SKM-1 (cell line): ENCODE data around the gene NOVA2.

Experiments
- DNase-seq: peaks from one replicate; lab custom pipeline; 2025; ENCODE audit not compliant: unreplicated experiment; lab: John Stamatoyannopoulos, UW

The NOVA2 gene, protein sequence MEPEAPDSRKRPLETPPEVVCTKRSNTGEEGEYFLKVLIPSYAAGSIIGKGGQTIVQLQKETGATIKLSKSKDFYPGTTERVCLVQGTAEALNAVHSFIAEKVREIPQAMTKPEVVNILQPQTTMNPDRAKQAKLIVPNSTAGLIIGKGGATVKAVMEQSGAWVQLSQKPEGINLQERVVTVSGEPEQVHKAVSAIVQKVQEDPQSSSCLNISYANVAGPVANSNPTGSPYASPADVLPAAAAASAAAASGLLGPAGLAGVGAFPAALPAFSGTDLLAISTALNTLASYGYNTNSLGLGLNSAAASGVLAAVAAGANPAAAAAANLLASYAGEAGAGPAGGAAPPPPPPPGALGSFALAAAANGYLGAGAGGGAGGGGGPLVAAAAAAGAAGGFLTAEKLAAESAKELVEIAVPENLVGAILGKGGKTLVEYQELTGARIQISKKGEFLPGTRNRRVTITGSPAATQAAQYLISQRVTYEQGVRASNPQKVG

DNA sequence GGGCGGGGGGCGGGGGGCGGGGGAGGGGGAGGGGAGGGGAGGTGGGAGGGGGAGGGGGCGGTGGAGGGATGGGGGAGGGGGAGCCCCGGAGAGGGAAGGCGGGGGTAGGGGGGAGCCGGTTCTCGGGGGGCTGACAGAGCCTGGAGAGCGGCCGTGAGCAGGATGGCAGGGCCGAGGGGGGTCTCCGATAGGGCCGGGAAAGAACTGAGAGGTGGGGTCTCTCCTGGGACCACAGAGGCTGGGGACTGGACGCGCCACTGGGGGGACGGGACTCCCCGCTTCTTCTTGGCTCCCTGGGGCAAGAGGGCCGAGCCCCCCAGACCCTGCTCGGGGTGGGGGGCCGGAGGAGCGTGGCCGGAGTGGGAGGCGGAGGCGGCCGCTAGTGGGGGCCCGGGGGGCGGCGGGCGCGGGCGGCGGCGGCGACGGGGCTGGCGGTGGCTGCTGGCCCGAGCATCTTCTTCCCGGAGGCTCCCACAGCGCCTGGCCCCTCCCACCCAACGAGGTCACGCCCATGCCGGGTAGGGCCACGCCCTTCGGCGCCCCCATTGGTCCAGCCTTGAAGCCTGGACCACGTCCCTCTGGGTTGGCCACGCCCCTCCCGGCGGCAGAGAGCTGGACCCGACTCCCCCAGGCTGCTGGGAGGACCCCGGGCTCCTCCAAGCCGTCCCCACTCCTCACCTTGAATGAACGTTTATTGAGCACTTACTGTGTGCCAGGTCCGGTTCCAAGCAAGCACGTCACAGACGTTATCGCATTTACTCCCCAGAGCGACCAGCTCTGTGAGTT is at the start of gene NOVA2:
NOVA2 (minus strand) TSS at position 313 of the 786 bp plus-strand sequence. CDS start 514 bp downstream, outside the sequence.
- no peak for DNase-seq

DNA sequence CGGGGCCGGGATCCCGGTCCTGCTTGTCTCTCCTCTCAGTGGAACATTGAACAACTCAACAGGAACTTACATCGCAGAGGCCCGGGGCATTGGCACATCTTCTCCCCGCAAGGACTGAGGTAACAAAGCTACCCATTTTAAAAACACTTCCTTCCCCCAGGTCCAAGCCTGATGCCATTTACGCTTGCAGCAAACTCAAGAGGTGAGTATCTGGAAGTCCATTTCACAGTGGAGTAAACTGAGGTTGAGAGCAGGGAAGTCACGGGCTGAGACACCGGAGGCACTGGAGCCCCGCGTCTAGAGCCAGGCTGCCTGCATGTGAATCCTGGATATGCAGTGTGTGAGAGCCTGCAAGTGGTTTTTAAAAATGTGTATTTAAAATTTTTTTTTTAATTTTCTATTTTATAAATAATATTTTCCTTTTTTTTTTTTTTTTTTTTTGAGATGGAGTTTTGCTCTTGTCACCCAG is 49.7 kb upstream of the NOVA2 start:
- no peak for DNase-seq

DNA sequence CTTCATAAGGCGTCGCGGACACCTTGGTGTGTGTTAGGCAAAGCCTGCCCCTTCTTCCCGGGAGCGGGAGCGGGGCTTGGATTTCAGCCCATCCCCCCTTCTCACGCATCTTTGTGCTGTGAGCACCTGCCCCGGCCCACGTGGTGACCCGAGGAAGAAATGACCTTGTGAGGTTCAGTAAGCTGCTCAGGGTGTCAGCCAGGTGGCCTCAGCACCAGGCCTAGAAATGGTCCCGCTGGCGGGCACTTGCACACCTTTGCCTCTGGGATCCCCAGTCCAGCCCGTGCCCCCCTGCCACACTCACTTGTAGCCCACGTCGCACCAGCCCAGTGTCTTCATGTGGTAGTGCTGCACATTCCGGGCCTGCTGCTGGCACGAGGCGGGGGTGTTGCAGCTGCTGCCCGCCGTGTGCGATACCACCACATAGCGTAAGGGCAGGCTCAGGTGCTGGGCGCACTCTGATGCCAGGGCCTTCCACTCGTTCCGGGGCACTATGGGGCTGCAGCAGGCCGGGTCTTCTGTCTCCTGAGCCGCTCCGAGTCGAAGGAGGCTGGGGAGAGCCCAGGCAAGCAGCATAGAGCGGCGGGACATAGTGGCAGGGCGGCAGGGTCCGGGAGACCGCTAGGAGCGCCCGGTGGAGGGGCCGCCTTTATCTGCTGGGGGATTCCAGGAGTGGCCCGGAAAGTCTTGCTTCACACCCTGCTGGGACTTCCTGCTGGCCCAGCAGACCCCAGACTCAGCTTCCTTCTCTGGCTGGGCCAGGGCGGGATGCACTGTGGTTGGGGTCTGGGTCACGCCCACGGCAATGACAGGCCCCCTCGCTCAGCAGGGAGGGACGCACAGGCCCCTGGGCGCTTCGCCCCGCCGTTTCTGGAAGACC is 49.0 kb upstream of the NOVA2 start, which contains the start of gene PGLYRP1:
PGLYRP1 (minus strand) TSS at position 623 of the 880 bp plus-strand sequence; CDS start at position 591, 32 bp downstream.
- DNase-seq: no peak

DNA sequence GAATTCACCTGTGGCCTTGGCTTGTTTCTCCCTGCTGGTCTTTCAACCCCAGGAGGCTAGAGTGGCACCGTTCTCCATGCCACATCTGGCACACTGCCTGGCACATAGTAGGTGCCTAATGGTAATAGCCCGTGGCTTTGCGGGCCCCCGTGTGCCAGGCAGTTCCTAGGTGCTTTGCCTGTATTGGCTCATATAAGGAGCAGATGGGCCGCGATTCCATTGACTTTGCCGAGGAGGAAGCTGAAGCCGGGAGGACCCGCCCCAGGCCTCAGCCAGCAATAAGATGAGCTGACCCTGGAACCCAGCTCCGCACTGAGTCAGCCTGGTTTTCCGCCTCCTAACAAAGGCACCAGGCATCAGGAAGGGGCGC is 48.4 kb upstream of the NOVA2 start:
- no peak for DNase-seq

DNA sequence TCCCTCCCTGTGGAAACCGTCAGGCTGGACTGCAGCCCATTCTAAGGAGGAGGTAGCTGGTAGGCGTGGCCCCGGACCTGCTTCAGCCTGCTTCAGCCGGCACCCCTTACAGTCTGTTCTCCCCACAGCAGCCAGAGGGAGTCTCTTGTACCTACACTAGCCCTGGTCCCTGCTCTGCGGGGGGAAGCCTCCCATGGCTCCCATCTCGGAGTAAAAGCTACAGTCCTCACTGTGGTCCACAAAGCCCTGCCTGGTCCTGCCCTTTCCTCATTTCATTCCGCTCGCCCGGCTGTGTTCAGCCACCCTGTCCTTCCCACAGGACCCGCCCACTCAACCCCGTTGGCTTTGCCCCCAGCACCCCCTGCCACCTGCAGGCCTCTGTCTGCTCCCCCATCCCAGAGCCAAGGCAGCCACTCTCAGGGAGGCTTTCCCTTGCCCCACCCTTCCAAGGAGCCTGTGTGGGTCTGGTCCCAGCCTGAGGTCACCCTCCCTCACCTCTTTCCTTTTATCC is 47.9 kb upstream of the NOVA2 start:
- DNase-seq: no peak

DNA sequence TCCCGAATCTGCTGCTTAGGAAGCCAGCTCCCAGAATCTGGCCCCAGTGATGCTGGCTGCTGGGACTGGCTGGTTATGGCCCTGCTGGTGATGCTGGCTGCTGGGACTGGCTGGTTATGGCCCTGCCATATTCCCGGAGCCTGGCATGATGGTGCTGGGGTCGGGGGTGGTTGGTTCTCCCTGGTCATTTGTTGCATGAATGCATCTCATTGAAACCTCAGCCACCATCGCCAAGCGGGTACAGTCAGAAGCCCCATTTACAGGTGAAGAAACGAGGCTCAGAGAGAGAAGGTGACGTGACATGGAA is 47.1 kb upstream of the NOVA2 start:
- DNase-seq: no peak

DNA sequence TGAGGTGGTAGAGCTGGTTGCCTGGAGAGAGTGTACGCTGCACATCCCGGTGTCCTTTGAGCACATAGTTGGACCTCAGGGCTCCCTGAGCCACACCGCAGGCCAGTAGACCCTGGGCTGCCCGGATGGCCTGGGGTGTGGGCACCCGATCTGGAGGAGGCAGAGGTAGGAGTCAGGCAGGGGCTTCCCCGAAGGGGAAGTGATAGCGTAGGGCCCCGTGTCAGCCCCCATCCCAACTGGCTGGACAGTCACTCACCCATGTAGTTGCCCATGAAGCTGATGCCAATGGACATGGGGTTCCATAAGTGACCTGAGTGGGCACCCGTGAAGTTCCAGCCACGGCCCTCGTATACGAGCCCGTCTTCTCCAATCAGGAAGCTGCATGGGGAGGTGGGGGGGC is 45.6 kb upstream of the NOVA2 start:
- no peak for DNase-seq

DNA sequence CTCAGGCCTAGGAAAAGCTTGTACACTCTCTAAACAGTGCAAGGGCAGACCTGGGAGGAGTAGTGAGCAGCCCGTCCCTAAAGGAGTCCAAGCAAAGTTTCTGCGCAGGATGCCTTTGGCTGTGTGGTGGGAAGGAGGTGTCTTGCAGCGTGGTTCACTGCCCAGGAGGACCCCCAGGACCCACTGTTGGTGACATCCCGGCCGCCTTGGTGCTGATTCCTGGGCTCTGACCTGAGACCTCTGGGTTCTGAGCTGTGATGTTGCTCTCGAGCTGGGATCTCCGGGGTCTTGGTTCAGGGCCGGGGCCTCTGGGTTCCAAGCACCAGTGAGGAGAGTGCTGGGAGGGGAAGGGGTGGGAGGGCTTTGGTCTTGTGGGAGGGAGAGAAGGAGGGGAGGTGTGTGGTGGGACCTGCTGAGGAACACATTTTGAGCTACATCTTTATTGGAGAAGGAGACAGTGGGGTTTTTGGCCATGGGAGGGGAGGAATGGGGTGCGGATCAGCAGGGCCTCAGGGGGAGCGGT is 45.1 kb upstream of the NOVA2 start:
- DNase-seq: no peak

DNA sequence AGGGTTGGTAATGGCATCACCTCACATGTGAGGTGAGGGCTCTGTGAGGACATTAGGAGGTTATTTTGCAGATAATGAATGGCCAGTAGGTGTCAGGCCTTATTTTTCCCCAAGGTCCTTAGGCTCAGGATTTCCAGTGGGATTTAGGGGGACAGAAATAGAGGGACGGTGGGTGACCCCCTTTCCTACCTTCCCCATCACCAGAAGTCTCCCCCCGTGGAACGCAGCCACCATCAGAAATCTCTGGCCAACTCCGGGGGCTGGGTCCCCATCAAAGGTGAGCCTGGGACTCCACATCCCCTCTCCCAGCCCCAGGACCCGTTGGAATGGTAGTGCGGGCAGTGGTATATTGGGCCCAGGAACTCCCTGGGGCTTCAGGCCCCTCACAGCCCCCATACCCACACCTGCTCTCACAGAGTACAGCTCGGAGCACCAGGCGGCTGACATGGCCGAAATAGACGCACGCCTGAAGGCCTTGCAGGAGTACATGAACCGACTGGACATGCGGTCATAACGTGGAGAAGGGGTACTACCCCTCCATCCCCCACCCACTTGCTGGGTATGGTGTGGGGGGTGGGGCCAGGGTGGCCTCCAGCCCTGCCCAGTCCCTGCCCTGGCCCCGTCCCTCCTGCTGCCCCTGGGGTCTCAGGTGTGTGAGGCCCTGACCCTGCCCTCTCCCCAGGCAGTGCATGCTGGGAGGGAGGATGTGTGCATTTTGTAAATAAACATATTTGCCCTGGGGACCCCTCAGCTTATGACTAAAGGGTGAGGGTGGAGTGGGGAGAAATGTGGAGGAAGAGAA is 44.4 kb upstream of the NOVA2 start:
- no peak for DNase-seq

DNA sequence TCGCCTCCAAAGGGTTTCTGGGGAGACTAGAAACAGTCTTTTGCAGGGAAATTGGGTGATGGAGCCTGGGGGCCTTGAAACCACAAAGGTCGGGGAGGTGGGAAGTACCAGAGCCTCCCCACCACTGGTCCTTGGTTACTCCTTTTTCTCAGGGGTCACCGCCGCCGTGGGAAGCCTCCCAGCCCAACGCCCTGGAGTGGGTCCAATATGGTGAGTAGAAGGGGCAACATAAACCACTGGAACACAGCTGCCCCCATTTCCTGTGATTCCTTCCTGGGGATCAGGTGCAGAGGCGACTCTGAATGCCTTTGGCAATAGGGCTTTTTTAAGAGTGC is 43.4 kb upstream of the NOVA2 start:
- DNase-seq: no peak

DNA sequence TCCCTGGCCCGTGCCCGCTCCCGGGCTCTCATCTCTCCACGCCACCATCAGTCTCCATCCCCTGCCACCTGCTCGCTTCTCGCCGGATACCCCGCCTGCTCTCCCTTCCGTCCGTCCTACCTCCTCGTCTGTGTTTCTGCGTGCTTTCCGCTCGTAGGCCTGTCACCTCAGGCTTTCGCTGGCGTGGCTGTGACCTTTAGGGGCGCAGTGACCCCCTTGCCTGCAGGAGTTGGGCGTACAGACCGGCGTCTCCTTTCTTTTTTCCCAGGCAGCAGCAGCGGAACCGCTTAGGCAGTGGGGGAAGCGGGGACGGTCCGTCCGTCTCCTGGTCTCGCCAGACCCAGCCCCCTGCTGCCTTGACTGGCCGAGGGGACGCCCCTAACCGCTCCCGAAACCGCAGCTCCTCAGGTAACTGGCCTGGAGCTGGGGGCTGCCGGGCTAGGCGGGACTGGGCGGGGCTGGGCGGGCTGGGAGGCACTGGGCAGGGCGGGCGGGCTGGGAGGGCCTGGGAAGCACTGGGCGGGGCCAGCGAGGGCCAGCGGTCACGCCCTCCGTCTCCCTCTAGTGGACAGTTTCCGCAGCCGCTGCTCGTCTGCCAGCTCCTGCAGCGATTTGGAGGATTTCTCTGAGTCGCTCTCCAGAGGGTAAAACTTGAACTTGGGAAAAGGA is 42.9 kb upstream of the NOVA2 start:
- DNase-seq: no peak

DNA sequence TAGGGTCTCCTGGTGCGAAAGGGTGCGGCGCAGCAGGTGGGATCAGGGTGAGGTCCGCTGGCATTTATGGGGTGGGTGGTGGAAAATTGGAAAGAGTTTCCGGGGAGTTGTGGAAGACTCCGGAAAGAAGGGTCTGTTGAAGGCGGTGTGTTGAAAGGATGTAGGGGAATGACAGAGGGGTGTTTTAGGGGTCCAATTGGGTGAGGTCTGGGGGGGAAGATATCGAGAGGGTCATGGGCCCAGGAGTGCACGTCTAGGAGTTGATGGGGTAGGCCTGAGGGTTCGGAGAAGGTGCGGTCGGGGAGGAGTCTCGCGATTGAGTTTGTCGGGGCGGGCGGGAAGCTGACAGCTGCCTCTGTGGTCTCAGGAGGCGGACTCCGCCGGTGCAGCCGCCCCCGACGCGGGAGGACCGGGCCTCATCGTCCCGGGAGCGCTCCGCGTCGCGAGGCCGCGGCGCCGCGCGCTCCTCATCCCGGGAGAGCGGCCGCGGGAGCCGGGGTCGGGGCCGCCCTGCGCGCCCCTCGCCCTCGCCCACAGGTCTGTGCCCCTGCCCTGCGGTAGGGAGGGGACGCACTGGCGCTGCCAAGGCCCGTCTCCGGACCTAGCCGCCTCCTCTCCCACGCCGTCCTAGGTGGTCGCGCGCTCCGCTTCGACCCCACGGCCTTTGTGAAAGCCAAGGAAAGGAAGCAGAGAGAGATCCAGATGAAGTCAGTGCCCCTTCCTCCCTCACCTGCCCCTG is 42.2 kb upstream of the NOVA2 start:
- no peak for DNase-seq

DNA sequence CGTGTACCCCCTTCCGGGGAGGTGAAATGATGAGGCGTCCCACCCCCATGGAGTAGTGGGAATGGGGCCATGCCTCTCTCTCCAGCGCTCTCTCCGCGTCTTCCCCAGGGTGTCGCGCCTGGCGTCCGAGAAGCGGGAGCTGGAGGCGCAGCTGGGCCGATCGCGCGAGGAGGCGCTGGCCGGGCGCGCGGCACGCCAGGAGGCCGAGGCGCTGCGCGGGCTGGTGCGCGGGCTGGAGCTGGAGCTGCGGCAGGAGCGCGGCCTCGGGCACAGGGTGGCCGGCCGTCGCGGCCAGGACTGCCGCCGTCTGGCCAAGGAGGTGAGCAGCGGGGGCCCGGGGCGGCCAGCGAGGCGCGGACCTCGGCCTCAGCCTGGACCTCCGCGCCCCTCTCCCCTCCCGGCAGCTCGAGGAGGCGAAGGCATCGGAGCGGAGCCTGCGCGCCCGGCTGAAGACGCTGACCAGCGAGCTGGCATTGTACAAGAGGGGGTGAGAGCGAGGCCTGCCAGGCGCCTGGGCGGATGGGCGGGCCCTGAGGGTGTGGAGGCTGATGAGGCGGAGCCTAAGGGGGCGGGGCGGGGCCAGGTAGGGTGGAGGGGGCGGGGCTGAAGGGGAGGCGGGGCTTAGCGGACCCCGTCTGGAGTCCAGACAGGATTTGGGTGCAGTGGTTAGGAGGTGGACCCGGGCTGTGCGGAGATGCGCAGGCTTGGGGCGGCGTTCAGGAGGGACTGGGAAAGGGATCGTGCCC is 41.4 kb upstream of the NOVA2 start:
- no peak for DNase-seq

DNA sequence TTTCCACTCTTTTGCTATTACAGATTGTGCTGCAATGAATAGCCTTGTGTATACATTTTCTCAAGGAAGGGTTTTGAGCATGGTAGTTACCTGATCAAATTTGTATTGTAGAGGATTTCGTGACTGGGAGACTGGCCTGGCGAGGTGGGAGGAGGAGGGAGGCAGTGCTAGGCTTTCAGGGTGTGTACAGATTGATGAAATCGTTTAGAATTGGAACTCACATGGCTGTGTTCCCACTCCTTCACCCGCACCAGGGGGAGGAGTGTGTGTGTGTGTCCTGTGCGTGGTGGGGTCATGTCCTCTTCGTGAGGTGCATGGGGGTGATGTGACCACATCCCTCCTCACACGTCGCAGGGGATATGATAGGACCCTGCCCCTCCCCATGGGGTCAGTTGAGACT is 40.9 kb upstream of the NOVA2 start:
- DNase-seq: no peak

DNA sequence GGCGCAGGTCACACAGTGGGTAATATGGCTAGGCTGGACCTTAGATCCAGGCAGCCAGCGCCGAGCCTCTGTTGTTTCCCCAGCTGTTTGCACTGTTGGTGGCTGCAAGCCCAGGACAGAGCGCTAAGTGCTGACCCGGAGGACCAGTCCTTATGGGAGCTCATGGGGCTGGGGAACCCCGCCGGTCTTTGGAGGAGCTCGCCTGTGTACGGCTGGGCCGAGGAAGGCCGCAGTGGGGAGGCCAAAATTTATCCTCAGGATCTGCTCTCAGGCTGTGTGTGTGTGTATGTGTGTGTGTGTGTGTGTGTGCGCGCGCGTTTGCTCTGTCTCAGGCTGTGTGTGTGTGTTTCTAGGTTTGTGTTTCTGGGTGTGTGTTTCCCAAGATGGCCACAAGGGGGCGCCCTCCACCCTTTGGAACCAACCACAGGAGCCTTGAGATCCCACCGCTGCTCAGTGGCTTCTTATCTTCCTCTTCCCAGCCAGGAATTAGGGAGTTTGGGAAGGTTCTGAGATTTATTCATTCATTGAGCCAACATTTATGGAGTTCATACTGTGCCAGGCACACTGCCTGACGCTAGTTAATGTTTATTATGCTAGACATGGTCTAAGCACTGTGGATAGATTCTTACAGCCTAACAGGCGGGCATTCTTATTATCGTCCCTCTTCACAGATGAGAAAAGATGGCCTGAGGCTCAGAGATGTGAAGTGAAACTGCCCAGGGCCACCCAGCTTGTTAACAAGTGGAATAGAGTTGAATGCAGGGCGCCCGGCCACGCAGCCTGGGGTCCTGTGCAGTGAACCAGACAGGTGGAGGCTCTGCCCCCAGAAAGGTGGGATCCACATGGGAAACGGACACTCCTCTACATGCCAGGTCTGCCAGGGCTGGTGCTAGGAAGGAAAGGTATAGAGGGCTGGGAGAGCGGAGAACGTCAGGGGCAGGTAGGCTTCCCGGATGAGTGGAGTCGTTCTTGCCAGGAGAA is 36.2 kb upstream of the NOVA2 start:
- no peak for DNase-seq

DNA sequence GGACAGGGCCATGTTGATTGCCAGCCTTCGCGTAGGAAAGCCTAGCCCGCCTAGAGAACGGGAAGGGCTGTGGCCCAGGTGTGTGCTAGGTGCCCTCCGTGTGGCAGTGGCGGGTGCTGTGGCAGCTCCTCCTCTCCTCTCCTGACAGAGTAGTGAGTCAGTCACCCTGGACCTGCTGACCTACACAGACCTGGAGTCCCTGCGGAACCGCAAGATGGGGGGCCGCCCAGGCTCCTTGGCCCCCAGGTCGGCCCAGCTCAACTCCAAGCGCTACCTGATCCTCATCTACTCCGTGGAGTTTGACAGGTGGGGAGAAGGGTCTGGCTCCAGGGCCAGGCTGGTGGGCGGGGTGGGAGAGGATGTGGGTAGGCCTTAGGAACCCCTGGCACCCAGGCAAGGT is 32.7 kb upstream of the NOVA2 start:
- DNase-seq: no peak

DNA sequence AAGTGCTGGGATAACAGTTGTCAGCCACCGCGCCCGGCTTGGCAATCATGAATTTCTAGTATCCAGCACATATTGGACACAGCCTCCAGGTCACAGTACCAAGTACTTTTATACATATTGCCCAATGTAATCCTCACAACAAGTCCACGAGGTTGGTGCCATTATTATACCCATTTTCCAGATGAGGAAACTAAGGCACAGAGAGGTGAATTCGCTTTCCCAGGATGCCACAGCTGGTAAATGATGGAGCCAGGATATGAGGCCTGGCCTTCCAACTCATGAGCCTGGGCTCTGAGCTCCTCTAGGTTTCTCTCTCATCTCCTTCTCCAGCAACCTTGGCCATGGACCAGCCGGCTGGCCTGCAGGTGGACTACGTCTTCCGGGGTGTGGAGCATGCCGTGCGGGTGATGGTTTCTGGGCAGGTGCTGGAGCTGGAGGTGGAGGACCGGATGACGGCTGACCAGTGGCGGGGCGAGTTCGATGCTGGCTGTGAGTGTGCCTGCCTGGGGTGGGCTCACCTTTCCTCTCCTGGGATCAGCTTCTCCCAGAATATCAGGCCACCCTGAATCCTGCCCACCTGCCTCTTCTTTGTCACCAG is 29.1 kb upstream of the NOVA2 start:
- DNase-seq: no peak
